ENCODE results near the gene PCCB. TPM values are rescaled to one million over a fixed set of nuclear protein-coding genes. Genes with fewer than 3 reads are reported as not detected.

PCCB gene
- total RNA-seq = 37.1 TPM
- polyA plus RNA-seq (ENCODE audit: insufficient read depth, low read depth, low replicate concordance) = 90.0 TPM
- long read RNA-seq, donor 1, transcript PCCB-201 (15 exons, 1,833 nt) = major isoform, 6 of 11 reads
- long read RNA-seq, donor 1, partial matches to known transcripts = 5 of 11 reads
- long read RNA-seq, donor 1, other reads (novel, unspliced or antisense) = 0 of 11 reads
- long read RNA-seq, donor 2, transcript PCCB-201 (15 exons, 1,833 nt) = major isoform, 13 of 62 reads
- long read RNA-seq, donor 2, partial matches to known transcripts = 48 of 62 reads
- long read RNA-seq, donor 2, other reads (novel, unspliced or antisense) = 0 of 62 reads
- long read RNA-seq, donor 3, transcript PCCB-201 (15 exons, 1,833 nt) = major isoform, 7 of 13 reads
- long read RNA-seq, donor 3, partial matches to known transcripts = 6 of 13 reads
- long read RNA-seq, donor 3, other reads (novel, unspliced or antisense) = 0 of 13 reads
- long read RNA-seq, donor 4, full-length matches to known transcripts = 9 of 9 reads
- long read RNA-seq, donor 4, partial matches to known transcripts = 0 of 9 reads
- long read RNA-seq, donor 4, other reads (novel, unspliced or antisense) = 0 of 9 reads
- long read RNA-seq, donor 5 = 0 reads
- long read RNA-seq, donor 6, partial matches to known transcripts = 0 of 3 reads
- long read RNA-seq, donor 6, other reads (novel, unspliced or antisense) = 0 of 3 reads
- long read RNA-seq, donor 7, full-length matches to known transcripts = 32 of 49 reads
- long read RNA-seq, donor 7, partial matches to known transcripts = 15 of 49 reads
- long read RNA-seq, donor 7, other reads (novel, unspliced or antisense) = 2 of 49 reads
- long read RNA-seq, donor 8, transcript PCCB-201 (15 exons, 1,833 nt) = major isoform, 5 of 5 reads
- long read RNA-seq, donor 8, partial matches to known transcripts = 0 of 5 reads
- long read RNA-seq, donor 8, other reads (novel, unspliced or antisense) = 0 of 5 reads
- long read RNA-seq, donor 9, transcript PCCB-201 (15 exons, 1,833 nt) = major isoform, 5 of 10 reads
- long read RNA-seq, donor 9, partial matches to known transcripts = 5 of 10 reads
- long read RNA-seq, donor 9, other reads (novel, unspliced or antisense) = 0 of 10 reads
- long read RNA-seq, donor 10, partial matches to known transcripts = 5 of 9 reads
- long read RNA-seq, donor 10, other reads (novel, unspliced or antisense) = 0 of 9 reads

DNA sequence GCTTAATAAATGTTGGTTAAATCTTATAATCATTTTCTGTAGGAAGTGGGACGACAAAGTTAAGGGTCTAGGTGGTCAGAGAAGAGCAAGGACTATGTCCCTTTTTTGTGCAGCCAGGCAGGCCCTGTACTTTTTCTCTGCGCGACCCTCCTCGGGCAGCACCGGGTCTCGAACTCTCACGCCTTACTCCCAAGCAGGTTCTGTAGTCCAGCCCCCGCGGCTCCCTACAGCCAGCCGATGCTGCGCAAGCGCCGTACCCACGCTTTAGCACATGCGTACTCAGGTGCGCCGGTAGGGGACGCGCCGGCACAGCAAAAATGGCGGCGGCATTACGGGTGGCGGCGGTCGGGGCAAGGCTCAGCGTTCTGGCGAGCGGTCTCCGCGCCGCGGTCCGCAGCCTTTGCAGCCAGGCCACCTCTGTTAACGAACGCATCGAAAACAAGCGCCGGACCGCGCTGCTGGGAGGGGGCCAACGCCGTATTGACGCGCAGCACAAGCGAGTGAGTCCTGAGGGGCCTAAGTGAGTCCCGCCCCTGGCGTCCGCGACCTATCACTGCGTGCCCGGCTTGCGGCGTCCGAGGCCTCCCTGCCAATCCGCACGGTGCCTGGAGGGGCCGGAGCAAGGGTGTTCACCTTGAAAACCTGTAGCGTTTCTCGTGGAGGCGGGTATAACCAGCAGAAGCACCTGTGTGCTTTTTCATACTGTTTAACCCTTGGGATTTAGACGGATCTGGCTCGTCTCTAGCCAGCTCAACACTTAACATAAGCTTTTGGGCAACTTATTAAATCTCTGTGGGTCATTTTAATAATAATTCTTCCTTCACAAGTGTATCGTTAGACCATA, at the start of gene PCCB:
Gene PCCB, plus strand, starts transcription at position 282 of the 844 bp plus-strand sequence. Its CDS starts 36 bp downstream, at position 318.
- no peaks in the 10 kb centered on the region for H3K9me3 ChIP-seq (ENCODE audit: control insufficient read depth in 2 of 3, insufficient read depth in 1 of 3, low read length in 3 of 3)
- H3K27me3 ChIP-seq (ENCODE audit: control insufficient read depth, insufficient read depth, low read length) = no peaks in the 10 kb centered on the region
- H3K9ac ChIP-seq (ENCODE audit: low read length in 3 of 3) = peak within 1 kb of the TSS; percentile 39 to 87 (median 68)
- peak; percentile 96 to 98 (median 97) for DNase-seq
- no peak for FAIRE-seq
- peak within 1 kb of the TSS; percentile 71 to 76 (median 72) for H3K4me3 ChIP-seq (ENCODE audit: low read length in 3 of 3)
- no peaks in the 10 kb centered on the region for H3K36me3 ChIP-seq (ENCODE audit: control insufficient read depth in 2 of 3, insufficient read depth in 3 of 3, low read length in 3 of 3)
- peak within 1 kb of the TSS; percentile 82 to 84 for H3K27ac ChIP-seq (ENCODE audit: low read depth in 2 of 2, low read length in 2 of 2)
- TF ChIP-seq, protein P1, sequence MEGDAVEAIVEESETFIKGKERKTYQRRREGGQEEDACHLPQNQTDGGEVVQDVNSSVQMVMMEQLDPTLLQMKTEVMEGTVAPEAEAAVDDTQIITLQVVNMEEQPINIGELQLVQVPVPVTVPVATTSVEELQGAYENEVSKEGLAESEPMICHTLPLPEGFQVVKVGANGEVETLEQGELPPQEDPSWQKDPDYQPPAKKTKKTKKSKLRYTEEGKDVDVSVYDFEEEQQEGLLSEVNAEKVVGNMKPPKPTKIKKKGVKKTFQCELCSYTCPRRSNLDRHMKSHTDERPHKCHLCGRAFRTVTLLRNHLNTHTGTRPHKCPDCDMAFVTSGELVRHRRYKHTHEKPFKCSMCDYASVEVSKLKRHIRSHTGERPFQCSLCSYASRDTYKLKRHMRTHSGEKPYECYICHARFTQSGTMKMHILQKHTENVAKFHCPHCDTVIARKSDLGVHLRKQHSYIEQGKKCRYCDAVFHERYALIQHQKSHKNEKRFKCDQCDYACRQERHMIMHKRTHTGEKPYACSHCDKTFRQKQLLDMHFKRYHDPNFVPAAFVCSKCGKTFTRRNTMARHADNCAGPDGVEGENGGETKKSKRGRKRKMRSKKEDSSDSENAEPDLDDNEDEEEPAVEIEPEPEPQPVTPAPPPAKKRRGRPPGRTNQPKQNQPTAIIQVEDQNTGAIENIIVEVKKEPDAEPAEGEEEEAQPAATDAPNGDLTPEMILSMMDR (IDR thresholded peaks at IDR 0.05; ENCODE audit: borderline replicate concordance, extremely low read depth, insufficient read depth) = peak; percentile 80
- peaks cover 0 to 8% (median 6%) of the 10 kb centered on the region in 3 donors for H3K4me1 ChIP-seq (ENCODE audit: control insufficient read depth in 2 of 3, insufficient read depth in 2 of 3, low read depth in 1 of 3, low read length in 3 of 3)
- intact Hi-C loops (cut with DNase I) = no loop called here

DNA sequence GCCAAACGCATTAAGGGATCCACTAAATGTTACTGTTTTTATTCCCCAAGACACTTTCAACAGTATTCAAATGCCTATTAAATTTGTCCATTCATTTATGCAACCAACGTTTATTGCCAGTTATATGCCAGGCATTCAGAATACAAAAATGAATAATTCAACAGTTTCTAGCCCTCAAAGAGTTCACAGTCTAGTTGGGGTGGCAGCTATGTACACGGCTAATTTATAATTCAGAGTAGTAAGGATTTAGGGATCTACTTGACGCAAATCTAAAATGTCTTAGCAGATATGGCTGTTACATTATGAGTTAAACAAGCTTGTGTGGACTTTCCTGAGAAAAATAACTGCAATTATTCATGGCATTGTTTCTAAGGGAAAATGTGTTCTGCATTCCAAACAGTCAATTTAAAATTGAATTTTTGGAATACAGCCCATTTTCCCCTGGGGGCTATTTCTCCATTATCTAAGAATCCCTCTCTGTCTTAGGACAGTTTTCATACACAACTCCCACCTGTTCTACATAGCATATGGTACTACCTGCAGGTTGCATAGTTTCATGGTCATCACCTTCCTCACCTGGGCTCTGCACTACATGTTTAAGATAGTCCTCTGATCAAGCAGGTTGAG, 42.5 kb upstream of the PCCB start:
- Histone ChIP-seq H3K4me1 (ENCODE audit: control insufficient read depth in 2 of 3, insufficient read depth in 2 of 3, low read depth in 1 of 3, low read length in 3 of 3) (peaks cover 0 to 2% (median 0%) of the 10 kb centered on the region in 3 donors), H3K4me3 (ENCODE audit: low read length in 3 of 3) (no peak overlapping the region), H3K27ac (ENCODE audit: low read depth in 2 of 2, low read length in 2 of 2) (no peak overlapping the region), H3K9ac (ENCODE audit: low read length in 3 of 3) (no peak overlapping the region), H3K36me3 (ENCODE audit: control insufficient read depth in 2 of 3, insufficient read depth in 3 of 3, low read length in 3 of 3) (no peaks in the 10 kb centered on the region), H3K9me3 (ENCODE audit: control insufficient read depth in 2 of 3, insufficient read depth in 1 of 3, low read length in 3 of 3) (no peaks in the 10 kb centered on the region), H3K27me3 (ENCODE audit: control insufficient read depth, insufficient read depth, low read length) (no peaks in the 10 kb centered on the region)
- DNase-seq = no peak
- TF ChIP-seq, protein P1 (IDR thresholded peaks at IDR 0.05; ENCODE audit: borderline replicate concordance, extremely low read depth, insufficient read depth) = no peak
- no peak for FAIRE-seq
- intact Hi-C loops (cut with DNase I) = no loop called here

DNA sequence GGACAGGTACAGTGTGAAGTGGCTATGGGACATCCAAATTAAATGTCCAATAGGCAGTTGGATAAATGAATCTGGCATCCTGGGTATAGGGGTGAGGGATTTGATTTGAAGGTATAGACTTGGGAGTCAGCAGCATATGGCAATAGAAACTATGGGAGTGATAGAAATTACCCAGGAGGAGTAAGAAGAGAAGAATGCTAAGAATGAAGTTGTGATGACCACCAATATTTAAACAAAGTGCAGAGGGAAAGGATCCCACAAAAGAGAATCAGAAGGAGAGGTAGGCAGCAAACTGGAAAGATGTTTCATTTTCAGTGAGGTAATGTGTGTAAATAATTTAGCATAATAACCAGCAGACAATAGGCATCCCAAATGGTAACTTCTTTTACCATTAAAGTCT, 40.2 kb upstream of the PCCB start:
- FAIRE-seq = no peak
- TF ChIP-seq, protein P1 (IDR thresholded peaks at IDR 0.05; ENCODE audit: borderline replicate concordance, extremely low read depth, insufficient read depth) = no peak

More for the DNA sequence above, 40.2 kb upstream of the PCCB start:
- DNase-seq = no peak
- Histone ChIP-seq H3K4me1 (ENCODE audit: control insufficient read depth in 2 of 3, insufficient read depth in 2 of 3, low read depth in 1 of 3, low read length in 3 of 3) (peaks cover 0 to 2% (median 0%) of the 10 kb centered on the region in 3 donors), H3K4me3 (ENCODE audit: low read length in 3 of 3) (no peak overlapping the region), H3K27ac (ENCODE audit: low read depth in 2 of 2, low read length in 2 of 2) (no peak overlapping the region), H3K9ac (ENCODE audit: low read length in 3 of 3) (no peak overlapping the region), H3K9me3 (ENCODE audit: control insufficient read depth in 2 of 3, insufficient read depth in 1 of 3, low read length in 3 of 3) (no peaks in the 10 kb centered on the region), H3K27me3 (ENCODE audit: control insufficient read depth, insufficient read depth, low read length) (no peaks in the 10 kb centered on the region), H3K36me3 (ENCODE audit: control insufficient read depth in 2 of 3, insufficient read depth in 3 of 3, low read length in 3 of 3) (no peaks in the 10 kb centered on the region)
- intact Hi-C loops (cut with DNase I) = no loop called here
